NCI-H146 treated with DMSO at 0.1 percent for 48 hours (cell line): Measurements from ENCODE around the gene MICAL3.
"Not testable (repeated sequence)": the region's sequence is repeated elsewhere in the genome, so short reads cannot be mapped to it uniquely, and the experiment has no call there.

Source experiments
- DNase-seq: peaks from one replicate; lab custom pipeline; 2025; ENCODE audit not compliant: unreplicated experiment; lab: John Stamatoyannopoulos, UW

Gene MICAL3

DNA sequence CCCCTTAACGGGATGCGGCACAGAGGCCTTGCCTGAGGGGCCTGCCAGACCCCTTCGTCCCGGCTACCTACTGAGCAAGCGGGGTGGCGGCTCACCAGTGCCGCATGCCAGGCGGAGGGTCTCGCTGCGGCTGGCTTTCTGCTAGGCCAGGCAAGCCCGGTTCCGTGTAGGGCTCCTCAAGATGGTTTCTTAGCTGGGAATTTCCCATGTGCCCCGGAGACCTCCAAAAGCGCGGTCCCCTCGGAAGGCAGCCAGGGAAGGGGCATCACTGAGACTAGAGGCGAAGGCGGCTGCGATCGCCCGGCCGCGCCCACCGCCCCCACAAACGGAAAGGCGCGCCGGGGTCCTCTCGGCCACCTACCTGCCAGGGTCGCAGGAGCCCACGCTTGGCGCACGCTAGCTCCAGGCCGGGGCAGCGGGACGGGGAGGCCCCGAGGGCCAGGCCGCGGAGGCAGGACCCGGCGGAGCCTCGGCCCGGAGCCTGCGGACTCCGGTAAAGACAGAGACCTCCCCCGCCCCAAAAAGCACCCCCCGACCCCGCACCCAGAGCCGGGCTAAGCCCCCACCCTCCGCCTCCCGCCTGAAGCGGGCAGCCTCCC lies 23.8 kb downstream of the MICAL3 start:
- DNase-seq = no peak

DNA sequence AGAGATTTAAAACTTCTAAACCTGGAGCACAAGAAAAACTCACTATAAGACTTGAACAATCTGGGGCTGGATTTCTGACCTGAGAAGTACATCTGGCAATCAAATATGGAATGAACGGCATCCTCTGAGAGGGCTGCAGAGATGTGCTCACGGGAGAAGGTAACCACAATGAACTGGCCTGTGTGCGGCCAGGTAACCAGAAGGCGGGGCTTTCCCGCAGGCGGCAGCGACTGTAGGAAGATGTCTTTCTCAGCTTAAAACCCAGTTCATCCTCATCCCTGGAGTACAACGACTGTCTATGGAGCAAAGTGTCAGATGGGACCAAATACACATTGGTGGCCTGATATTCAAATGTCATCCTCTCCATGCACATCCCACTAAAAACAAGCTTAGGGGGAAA lies 24.5 kb downstream of the MICAL3 start:
- DNase-seq = no peak

GRCh38 chr22:17998913-17999312 lies 25.4 kb downstream of the MICAL3 start:
- no peak for DNase-seq

GRCh38 chr22:17997456-17997855 lies 26.9 kb downstream of the MICAL3 start:
- no peak for DNase-seq

- not testable (repeated sequence) for DNase-seq
Observed at GRCh38 chr22:17995256-17995655, 29.1 kb downstream of the MICAL3 start.

GRCh38 chr22:17994424-17995108 lies 29.8 kb downstream of the MICAL3 start:
- DNase-seq = no peak

- not testable (repeated sequence) for DNase-seq
Observed at GRCh38 chr22:17992976-17993375, 31.4 kb downstream of the MICAL3 start.

DNA sequence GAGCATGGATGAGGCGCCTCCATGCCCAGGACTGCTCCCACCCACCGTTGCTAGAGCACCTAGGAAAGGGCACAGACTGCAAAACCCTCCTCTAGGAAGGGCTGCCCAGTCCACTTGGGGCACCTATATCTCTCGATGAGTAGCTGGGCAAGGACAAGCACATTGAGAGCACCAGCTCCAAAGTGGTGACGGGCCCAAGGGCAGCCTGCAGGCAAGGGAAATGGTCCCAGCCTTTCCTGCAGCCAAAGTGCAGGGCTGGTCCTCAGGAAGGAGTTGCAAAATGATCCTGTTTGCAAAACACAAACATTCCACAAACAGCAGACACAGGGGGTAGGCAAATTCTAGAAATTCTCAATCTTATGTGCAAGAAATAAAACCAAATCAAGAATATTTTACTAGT lies 32.4 kb downstream of the MICAL3 start:
- not testable (repeated sequence) for DNase-seq

DNA sequence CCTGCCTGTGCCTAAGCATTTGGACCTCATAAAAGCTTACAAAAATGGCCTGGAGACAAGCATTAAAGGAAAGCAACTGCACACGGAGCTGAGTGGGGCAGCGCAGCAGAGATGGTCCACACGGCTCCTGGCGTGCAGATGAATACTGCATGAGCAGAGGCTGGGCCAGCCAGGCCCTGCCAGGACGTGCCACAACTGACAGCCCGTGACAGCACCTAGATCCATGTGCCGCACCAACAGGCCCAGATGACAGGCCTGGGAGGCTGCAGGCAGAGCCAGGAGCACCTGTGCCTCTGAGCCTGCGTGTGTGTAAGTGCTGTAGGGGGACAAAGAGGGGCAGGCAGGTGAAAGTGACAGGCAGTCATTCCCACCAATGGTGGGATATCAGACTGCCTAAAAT lies 33.4 kb downstream of the MICAL3 start:
- no peak for DNase-seq

DNA sequence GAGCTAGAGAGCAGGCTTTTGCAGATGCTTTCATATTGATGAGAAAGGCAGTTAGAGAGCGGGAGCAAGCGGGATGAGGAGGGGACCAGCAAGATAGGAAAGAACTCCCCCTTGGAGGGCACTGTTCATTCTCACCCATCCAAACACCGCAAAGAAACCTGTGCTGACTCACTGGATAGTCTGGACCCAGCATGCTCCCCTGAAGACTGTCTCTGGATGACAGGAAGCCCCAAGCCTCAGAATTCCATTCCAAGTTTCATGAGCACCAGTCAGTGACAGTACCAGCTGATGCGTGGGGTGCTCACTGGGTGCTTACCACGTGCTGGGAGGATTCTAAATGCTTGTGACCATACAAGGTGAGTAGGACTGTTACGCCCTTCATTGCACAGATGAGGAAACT lies 34.2 kb downstream of the MICAL3 start:
- no peak for DNase-seq

GRCh38 chr22:17988800-17989513 lies 35.4 kb downstream of the MICAL3 start:
- no peak for DNase-seq

GRCh38 chr22:17985606-17986005 lies 38.8 kb downstream of the MICAL3 start:
- DNase-seq = no peak

DNA sequence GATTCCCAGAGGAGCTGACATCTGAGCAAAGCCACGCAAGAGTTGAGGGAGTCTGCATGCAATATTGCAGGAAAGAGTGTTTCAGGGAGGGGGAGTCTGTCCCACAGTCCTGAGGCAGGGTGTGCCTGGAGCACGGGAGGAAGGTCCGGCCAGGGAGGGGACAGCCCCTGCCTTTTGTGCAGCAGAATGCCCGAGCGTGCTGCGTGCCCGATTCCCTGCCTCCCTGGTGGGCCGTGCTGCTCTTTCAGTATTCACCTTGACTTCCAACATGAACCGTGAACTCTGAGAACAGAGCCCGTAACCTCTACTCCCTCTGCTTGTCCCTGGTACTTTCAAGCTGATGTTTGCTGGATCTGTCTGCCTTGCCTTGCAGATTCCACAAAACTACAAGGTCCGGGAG lies 39.3 kb downstream of the MICAL3 start:
- not testable (repeated sequence) for DNase-seq

DNA sequence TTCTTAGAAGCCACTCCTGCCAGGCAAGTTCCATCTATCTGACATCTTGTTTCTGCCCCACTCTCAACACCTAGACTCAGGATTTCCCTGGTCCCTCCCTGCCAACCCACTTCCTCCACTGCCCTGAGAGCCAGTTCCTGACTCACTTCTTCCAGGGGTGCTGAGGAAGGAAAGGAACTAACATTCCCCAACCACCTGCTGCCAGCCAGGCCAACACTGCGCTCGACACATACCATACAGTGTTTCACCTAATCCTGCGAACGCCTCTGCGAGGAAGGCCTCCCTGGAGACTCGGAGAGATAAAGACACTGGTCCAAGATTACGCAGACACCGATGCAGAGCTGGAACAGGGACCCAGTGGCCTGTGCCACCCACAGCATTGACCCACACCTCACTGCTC lies 40.2 kb downstream of the MICAL3 start:
- DNase-seq = no peak

- DNase-seq = no peak
Observed at GRCh38 chr22:17982572-17983141, 41.7 kb downstream of the MICAL3 start.

GRCh38 chr22:17981497-17981896 lies 42.9 kb downstream of the MICAL3 start:
- no peak for DNase-seq

- DNase-seq = no peak
Observed at GRCh38 chr22:17980638-17981051, 43.7 kb downstream of the MICAL3 start.

DNA sequence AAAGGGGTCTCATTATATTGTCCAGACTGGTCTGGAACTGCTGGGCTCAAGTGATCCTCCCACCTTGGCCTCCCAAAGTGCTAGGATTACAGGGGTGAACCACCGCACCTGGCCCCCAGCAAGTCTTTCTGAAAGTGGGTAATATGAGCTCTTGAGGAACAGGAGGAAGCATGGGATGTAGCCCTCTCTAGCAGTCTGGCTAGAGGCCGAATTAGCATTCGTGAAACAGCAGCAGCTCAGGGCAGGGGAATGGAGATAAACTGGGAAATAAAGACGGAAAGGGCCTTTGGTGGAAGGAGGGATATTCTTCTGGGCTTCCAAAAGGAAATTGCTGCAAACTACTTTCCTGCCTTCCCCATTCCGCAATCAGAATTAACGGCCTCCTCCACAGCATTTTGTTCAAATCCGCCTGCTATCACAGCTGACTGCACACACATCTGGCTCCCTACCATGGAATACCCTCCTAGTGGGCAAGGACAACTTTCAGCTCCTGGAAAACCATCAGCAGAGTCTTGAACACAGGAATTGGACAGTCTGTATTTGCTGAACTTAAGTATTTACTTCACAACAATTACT lies 44.3 kb downstream of the MICAL3 start:
- DNase-seq = no peak

DNA sequence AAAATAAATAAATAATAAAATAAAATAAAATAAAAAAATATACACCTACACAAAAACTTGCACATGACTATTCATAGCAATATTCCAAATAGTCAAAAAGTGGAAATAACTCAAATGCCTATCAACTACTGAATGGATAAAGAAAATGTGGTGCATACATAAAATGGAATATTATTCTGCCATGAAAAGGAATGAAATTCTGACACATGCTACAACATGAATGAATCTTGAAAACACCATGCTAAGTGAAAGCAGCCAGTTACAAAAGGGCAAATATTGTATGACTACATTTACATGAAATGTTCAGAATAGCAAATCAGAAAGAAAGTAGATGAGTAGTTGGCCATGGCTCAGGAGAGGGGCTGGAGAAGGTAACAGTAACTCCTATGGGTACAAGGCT lies 46.3 kb downstream of the MICAL3 start:
- DNase-seq = no peak

DNA sequence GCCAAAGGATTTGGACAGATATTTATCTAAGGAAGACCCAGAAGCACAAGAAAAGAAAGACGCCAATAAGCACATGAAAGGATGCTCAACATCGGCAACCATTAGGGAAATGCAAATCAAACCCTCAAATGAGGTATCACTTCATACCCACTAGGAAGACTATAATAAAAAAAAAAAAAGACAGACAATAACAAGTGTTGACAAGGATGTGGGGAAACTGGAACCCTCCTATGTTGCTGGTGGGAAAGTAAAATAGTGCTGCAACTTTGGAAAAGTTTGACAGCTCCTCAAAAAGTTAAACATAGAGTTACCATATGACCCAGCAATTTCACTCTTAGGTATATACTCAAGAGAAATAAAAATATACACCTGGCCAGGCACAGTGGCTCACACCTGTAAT lies 47.0 kb downstream of the MICAL3 start:
- no peak for DNase-seq

DNA sequence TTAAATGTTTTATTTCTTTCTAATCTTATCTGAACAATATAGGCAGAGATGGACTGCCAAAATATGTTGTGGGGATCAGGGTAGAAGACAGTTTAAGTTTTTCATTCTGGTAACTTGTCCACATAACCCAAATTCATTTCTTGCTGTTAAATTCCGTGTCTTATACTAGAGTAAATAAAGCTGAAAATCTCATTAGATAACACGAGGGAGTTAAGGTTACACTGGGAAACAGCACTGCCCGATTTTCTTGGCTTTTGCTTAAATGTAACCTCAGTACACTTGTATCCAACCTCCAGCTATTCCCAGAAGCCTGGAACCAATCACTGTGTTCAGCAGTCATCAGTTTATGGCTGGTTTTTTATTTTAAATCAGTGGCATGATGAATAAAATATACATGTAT lies 48.2 kb downstream of the MICAL3 start:
- DNase-seq = no peak
